Activated CD8-positive, alpha-beta memory T cell treated with anti-CD3 and anti-CD28 coated beads, Interleukin-2, amount 50 U/mL, for 48 hours (primary cell): ENCODE data around the gene IGF1R.
"Not testable (repeated sequence)": the region's sequence is repeated elsewhere in the genome, so short reads cannot be mapped to it uniquely, and the experiment has no call there.

Experiments
- DNase-seq: peaks from one replicate; pipeline ENCODE4 v3.0.0-alpha.2; 2020

The IGF1R gene

GRCh38 chr15:98978153-98978552 lies 329.8 kb downstream of the IGF1R start:
- DNase-seq, result no peak

GRCh38 chr15:98980899-98981228 lies 332.5 kb downstream of the IGF1R start:
- no peak for DNase-seq

- DNase-seq, result no peak
Measured at GRCh38 chr15:98981851-98982722, 333.7 kb downstream of the IGF1R start.

- no peak for DNase-seq
Measured at GRCh38 chr15:98983334-98983733, 335.0 kb downstream of the IGF1R start.

GRCh38 chr15:98986281-98986680 lies 337.9 kb downstream of the IGF1R start:
- no peak for DNase-seq

- DNase-seq, result no peak
Measured at GRCh38 chr15:98994892-98995291, 346.6 kb downstream of the IGF1R start.

GRCh38 chr15:98996169-98996568 lies 347.8 kb downstream of the IGF1R start:
- DNase-seq, result no peak

GRCh38 chr15:98996624-98997023 lies 348.3 kb downstream of the IGF1R start:
- no peak for DNase-seq

GRCh38 chr15:98997312-98997711 lies 349.0 kb downstream of the IGF1R start:
- no peak for DNase-seq

GRCh38 chr15:98997755-98998154 lies 349.4 kb downstream of the IGF1R start:
- DNase-seq, result no peak

- DNase-seq, result no peak
Measured at GRCh38 chr15:98998279-98998678, 349.9 kb downstream of the IGF1R start.

- DNase-seq, result no peak
Measured at GRCh38 chr15:98999233-98999632, 350.9 kb downstream of the IGF1R start.

- no peak for DNase-seq
Measured at GRCh38 chr15:99002226-99002625, 353.9 kb downstream of the IGF1R start.

GRCh38 chr15:99003317-99003716 lies 355.0 kb downstream of the IGF1R start:
- DNase-seq, result not testable (repeated sequence)

GRCh38 chr15:99004998-99005974 lies 356.9 kb downstream of the IGF1R start:
- not testable (repeated sequence) for DNase-seq

- no peak for DNase-seq
Measured at GRCh38 chr15:99006146-99006545, 357.8 kb downstream of the IGF1R start.

GRCh38 chr15:99006904-99007495 lies 358.7 kb downstream of the IGF1R start:
- no peak for DNase-seq

GRCh38 chr15:99009741-99010330 lies 361.5 kb downstream of the IGF1R start:
- DNase-seq, result no peak

- DNase-seq, result no peak
Measured at GRCh38 chr15:99010768-99011167, 362.4 kb downstream of the IGF1R start.
